GM18868 (cell line): Measurements from ENCODE around the gene INO80.
"Not testable (repeated sequence)": the region's sequence is repeated elsewhere in the genome, so short reads cannot be mapped to it uniquely, and the experiment has no call there.

Experiments used
- ATAC-seq: cut with Tn5 transposase; IDR thresholded peaks from one replicate; pipeline ENCODE4 v1.9.1; 2021; ENCODE audit warnings: mild to moderate bottlenecking, moderate library complexity; ENCODE audit not compliant: unreplicated experiment

The INO80 gene

GRCh38 chr15:41116116-41116961 lies at the start of gene INO80:
Gene INO80 (minus strand): TSS chr15:41116280. CDS start chr15:41096310, 19,970 bp downstream.
- peak; percentile 74 for ATAC-seq

DNA sequence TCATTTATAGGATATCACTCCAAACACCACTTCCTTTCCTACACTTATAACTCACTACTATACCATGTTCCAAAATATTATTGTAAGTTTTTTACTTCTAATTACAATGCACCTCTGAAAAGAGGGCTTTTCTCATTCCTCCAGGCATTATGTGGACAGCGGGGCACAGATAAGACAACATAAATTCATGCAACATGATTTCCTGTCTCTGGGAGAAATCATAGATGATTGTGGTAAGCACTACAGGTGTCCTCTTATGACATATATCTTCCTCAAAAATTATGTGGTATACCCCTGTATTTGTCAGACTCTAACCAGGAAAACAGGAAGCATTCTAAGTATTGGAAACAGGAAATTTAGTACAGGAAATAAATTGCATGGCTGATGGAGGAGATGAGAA lies 45.7 kb upstream of the INO80 start:
- ATAC-seq, result no peak

DNA sequence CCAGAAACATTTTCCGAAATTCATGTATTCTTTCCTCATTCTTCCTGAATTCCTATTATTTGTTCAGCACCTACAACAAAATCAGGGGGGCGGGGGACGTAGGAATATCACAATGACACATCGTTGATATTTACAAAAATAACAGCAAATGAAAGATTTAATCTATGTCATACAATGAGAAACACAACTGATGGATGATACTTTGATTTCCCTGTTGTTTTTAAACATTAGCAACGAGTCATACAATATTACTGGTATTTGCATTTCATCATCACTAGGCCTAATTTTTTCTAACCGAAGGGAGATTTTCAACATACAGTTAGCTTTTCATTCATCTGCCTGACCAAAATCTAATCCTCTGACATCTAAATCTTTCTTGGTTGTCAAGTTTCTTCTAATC lies 45.3 kb upstream of the INO80 start:
- ATAC-seq, result no peak

DNA sequence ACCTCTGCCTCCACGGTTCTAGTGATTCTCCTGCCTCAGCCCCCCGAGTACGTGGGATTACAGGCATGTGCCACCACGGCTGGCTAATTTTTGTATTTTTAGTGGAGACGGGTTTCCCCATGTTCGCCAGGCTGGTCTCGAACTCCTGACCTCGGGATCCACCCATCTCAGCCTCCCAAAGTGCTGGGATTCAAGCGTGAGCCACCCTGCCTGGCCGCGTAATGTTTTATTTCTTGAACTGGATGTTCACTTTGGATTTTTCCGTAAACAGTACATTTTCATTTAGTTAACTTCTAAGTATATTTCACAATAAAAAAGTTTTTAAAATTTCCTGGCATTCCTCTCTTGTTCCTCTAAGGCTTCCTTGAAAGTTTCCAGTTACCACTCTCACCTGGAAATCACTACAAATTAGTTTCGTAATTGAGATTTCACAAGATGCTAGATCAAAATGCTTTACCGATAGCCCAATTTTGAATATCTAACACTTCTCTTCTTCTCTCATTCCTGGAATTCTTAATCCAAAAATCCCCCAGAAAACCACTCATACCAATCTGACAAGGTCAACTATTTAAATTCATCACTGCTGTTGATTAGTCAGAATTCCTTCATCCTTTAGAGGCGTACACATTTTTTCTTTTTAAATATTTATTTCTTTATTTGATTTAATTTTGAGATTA lies 44.7 kb upstream of the INO80 start:
- ATAC-seq, result no peak

DNA sequence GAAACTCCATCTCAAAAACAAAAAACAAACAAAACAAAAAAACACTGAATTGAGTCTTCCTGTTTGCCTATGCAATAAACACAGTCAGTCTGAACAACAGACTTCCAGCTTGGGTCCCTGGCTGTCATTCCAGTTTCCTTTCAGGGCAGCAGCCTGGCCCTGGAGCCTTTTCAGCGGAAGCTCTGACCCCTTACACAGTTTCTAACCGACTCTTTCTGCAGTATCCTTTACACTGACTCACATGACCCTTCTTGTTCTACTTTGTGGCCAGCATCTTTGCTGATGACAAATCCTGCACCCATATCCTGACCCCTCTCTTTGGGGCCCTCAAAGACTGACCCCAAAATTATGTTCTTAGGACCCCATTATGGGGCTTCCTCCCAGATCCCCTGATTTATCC lies 38.3 kb upstream of the INO80 start:
- ATAC-seq, result no peak

GRCh38 chr15:41153733-41154132 lies 37.7 kb upstream of the INO80 start:
- no peak for ATAC-seq

- ATAC-seq, result no peak
These were observed 35.4 kb upstream of the INO80 start for GRCh38 chr15:41151451-41152005.

DNA sequence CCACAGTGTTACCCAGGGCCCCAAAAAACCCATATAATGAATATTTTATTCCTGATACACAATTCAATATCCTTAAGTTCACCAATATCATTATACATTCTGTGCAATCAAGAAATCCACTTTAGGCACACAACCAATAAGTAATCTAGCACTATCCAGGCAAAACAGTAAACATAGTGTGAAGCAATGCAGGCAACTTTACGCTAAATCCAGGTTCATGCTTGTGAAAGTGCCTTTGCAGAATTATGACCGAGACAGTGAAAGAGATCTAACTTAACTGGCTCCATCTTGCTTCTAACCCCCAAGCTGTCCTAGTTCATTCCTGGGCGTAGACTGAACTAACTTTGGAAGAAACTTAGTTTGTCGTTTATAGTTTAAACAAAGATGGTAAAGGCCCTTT lies 34.2 kb upstream of the INO80 start:
- ATAC-seq, result no peak

DNA sequence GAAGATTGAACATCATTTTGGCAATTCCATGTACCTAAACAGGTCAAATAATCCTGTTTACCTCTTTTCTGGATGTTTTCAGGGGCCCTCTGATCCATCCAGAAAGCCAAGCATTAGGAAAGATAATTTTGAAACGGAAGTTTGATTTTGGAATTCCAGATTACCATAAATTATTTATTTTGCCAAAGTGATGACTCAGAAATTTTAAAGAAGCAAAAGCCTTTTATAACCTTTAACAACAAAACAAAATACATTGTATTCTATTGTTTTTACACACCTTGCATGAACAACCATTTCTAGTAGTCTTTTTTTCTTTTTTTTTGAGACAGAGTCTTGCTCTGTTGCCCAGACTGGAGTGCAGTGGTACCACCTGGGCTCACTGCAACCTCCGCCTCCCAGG lies 32.0 kb upstream of the INO80 start:
- no peak for ATAC-seq

GRCh38 chr15:41139619-41140018 lies 23.5 kb upstream of the INO80 start:
- no peak for ATAC-seq

GRCh38 chr15:41139112-41139511 lies 23.0 kb upstream of the INO80 start:
- ATAC-seq, result not testable (repeated sequence)

DNA sequence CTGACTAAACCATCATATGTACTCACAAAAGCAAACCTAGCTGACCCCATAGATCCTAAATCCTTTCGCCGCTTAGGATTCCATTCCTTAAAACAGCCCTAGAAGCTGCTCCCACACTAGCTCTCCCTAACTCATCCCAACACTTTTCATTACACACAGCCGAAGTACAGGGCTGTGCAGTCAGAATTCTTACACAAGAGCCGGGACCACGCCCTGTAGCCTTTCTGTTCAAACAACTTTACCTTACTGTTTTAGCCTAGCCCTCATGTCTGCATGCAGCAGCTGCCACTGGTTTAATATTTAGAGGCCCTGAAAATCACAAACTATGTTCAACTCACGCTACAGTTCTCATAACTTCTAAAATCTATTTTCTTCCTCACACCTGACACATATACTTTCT lies 19.5 kb upstream of the INO80 start:
- ATAC-seq, result not testable (repeated sequence)

DNA sequence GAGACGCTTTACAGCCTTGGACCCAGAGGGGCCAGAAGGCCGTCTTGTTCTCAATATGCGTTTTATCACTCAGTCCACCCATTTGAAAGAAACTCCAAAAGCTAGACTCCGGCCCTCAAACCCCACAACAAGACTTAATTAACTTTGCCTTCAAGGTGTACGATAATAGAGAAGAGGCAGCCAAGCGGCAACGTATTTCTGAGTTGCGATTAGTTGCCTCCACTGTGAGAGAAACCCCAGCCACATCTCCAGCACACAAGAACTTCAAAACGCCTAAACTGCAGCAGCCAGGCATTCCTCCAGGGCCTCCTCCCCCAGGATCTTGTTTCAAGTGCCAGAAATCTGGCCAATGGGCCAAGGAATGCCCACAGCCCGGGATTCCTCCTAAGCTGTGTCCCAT lies 17.4 kb upstream of the INO80 start:
- ATAC-seq, result no peak

- ATAC-seq, result not testable (repeated sequence)
These were observed 16.0 kb upstream of the INO80 start for GRCh38 chr15:41132094-41132493.

DNA sequence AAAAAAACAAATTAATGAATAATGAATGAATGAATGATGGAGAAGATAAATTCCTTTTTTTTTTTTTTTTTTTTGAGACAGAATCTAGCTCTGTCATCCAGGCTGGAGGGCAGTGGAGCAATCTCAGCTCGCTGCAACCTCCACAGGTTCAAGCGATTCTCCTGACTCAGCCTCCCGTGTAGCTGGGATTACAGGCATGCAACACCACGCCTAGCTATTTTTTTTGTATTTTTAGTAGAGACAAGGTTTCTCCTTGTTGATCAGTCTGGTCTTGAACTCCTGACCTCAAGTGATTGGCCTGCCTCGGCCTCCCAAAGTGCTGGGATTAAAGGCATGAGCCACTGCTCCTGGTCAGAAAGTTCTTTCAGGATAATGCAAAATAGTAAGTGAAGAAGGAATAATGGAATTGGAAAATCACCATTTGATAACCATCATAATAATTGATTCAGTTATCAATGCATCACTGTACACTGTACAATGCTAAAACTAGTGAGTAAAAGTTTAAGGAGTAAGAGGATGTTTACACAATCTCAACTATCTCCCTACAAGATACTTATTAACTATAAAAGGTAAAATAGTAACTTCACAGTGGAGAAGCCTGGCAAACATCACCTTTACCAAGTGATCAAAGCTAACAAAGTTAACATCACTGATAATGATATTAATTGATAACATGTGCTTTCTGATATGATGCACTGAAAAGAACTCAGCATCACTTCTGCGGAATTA lies 12.3 kb upstream of the INO80 start:
- ATAC-seq, result no peak

DNA sequence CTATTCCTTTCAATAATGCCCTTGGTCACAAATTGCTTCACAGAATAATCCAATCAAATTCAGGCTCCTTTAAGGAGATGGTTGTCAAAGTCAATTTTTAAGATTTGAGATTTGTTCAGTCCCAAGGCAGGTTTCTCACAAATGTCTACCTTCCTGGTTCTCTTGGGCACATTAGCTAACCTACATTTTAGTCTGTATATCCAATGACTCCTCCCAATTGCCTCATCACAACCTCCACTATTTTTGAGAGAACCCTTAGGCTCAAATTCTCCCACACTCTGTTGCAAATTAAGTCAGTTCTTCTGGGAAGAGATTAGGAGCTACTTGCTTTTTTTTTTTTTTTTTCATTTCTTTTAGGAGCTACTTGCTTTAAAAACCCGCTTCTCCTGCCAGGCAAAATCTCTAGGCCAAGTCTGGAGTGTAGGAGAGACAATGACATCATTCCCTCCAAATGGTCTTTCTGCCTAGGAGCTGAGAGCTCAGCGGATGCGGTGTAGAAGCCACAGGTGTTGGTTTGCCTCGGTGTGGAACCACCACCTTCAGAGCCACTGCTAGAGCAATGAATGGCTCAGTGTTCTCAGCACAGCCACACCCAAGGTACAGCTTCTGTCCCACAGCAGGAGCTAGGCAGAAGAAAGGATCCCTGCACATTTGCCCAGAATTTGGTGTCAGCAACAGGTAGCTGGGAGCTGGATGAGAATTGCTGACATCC lies 10.0 kb upstream of the INO80 start:
- ATAC-seq, result no peak

DNA sequence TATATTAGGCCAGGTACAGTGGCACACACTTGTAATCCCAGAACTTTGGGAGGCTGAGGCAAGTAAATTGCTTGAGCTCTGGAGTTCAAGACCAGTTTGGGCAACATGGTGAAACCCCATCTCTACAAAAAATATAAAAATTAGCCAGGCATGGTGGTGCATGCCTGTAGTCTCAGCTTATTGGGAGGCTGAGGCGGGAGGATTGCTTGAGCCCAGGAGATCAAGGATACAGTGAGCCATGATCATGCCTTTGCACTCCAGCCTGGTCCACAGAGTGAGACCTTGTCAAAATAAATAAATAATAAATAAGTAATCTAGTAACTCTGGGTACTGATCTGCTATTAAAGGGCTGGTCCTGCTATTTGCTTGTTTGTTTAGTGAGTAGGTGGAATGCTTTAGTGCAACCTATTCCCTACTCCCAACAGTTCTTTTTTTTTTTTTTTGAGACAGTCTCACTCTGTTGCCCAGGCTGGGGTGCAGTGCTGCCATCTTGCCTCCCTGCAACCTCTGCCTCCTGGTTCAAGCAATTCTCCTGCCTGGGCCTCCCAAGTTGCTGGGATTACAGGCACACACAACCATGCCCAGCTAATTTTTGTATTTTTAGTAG lies 9.1 kb upstream of the INO80 start:
- ATAC-seq, result no peak

GRCh38 chr15:41124058-41124457 lies 8.0 kb upstream of the INO80 start:
- no peak for ATAC-seq

GRCh38 chr15:41122849-41123248 lies 6.8 kb upstream of the INO80 start:
- ATAC-seq, result no peak

DNA sequence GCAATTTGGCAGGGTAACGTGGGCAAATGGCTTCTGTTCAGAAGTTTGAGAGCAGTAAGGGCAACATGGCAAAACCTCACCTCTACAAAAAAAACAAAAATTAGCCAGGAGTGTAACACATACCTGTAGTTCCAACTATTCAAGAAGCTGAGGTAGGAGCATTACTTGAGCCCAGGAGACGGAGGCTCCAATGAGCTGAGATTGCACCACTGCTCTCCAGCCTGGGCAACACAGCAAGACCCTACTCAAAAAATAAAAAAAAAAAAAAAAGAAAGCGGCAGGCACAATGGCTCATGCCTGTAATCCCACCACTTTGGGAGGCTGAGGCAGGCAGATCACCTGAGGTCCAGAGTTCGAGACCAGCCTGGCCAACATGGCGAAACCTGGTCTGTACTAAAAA lies 5.9 kb upstream of the INO80 start:
- ATAC-seq, result no peak

GRCh38 chr15:41116962-41117252 lies 827 bp upstream of the INO80 start:
- ATAC-seq, result no peak
